Choroid plexus epithelial cell (primary cell): ENCODE data around the gene ITPRIPL2.

Experiments used
- DNase-seq: peaks from one replicate; pipeline ENCODE4 v3.0.0-alpha.2; 2010; ENCODE audit warnings: low read depth
- H3K4me3 ChIP-seq: 2 replicates; pipeline ENCODE4 v1.5.1; 2011; ENCODE audit warnings: low read depth, mild to moderate bottlenecking, control low read depth, low read length, moderate library complexity
- TF ChIP-seq, protein P1 (sequence below): conservative IDR thresholded peaks from 2 replicates; pipeline ENCODE4 v1.5.1; 2011; ENCODE audit warnings: low read depth, mild to moderate bottlenecking, control low read depth, inconsistent platforms, low read length, moderate library complexity

ITPRIPL2 gene

GRCh38 chr16:19143599-19143956 lies 29.8 kb downstream of the ITPRIPL2 start:
- no peak for DNase-seq
- H3K4me3 ChIP-seq = no peak overlapping the region
- TF ChIP-seq, protein P1, sequence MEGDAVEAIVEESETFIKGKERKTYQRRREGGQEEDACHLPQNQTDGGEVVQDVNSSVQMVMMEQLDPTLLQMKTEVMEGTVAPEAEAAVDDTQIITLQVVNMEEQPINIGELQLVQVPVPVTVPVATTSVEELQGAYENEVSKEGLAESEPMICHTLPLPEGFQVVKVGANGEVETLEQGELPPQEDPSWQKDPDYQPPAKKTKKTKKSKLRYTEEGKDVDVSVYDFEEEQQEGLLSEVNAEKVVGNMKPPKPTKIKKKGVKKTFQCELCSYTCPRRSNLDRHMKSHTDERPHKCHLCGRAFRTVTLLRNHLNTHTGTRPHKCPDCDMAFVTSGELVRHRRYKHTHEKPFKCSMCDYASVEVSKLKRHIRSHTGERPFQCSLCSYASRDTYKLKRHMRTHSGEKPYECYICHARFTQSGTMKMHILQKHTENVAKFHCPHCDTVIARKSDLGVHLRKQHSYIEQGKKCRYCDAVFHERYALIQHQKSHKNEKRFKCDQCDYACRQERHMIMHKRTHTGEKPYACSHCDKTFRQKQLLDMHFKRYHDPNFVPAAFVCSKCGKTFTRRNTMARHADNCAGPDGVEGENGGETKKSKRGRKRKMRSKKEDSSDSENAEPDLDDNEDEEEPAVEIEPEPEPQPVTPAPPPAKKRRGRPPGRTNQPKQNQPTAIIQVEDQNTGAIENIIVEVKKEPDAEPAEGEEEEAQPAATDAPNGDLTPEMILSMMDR = no peak

GRCh38 chr16:19145010-19145409 lies 31.2 kb downstream of the ITPRIPL2 start:
- TF ChIP-seq, protein P1 = no peak
- DNase-seq = no peak
- no peak overlapping the region for H3K4me3 ChIP-seq

GRCh38 chr16:19147126-19147525 lies 33.4 kb downstream of the ITPRIPL2 start:
- no peak overlapping the region for H3K4me3 ChIP-seq
- no peak for DNase-seq
- TF ChIP-seq, protein P1 = no peak

- TF ChIP-seq, protein P1 = no peak
- H3K4me3 ChIP-seq = no peak overlapping the region
- no peak for DNase-seq
These were observed 33.9 kb downstream of the ITPRIPL2 start for GRCh38 chr16:19147627-19148026.

DNA sequence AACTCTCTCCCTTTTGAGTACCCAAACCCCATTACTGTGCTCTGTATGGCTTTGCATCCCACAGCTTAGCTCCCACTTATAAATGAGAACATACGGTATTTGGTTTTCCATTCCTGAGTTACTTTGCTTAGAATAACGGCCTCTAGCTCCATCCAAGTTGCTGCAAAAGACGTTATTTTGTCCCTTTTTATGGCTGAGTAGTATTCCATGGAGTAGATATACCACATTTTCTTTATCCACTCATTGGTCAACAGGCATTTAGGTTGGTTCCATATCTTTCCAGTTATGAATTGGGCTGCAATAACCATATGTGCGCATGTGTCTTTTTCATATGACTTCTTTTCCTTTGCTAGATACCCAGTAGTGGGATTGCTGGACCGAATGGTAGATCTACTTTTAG lies 34.4 kb downstream of the ITPRIPL2 start:
- no peak for DNase-seq
- H3K4me3 ChIP-seq = no peak overlapping the region

GRCh38 chr16:19151310-19151709 lies 37.5 kb downstream of the ITPRIPL2 start:
- DNase-seq = no peak
- no peak overlapping the region for H3K4me3 ChIP-seq
- TF ChIP-seq, protein P1 = no peak

More for the DNA sequence above, 34.4 kb downstream of the ITPRIPL2 start:
- TF ChIP-seq, protein P1 = no peak

- DNase-seq = no peak
- TF ChIP-seq, protein P1 = no peak
These were observed 38.3 kb downstream of the ITPRIPL2 start for GRCh38 chr16:19152042-19152441.

More at GRCh38 chr16:19152042-19152441, 38.3 kb downstream of the ITPRIPL2 start:
- no peak overlapping the region for H3K4me3 ChIP-seq
